Naive thymus-derived CD8-positive, alpha-beta T cell (primary cell): ENCODE data around the gene HSPB6. TPM values are rescaled to one million over a fixed set of nuclear protein-coding genes. Genes with fewer than 3 reads are reported as not detected.
A peak's percentile ranks its signal among the peaks of the same experiment; 100 is the strongest.

Source experiments
- ATAC-seq, 2 donors: fragments of 150-1000 bp; cut with Tn5 transposase in 1 of 2; sonication (Bioruptor Pico), chemical (Tn5 transposase) in 1 of 2; 1 replicate in 1 of 2; 2 replicates in 1 of 2; pipeline ENCODE4 v1.10.0; 2021; ENCODE audit warnings: mild to moderate bottlenecking in 2 of 2, moderate library complexity in 2 of 2
- POLR2A ChIA-PET: fragments of 350-600 bp; sonication (Branson Sonifier 250); formaldehyde crosslinking; loops from one replicate; lab custom pipeline; 2021; ENCODE audit warnings: antibody characterized with exemption; lab: Charles Lee
- DNase-seq, 10 donors: peaks; one replicate each; pipeline versions ENCODE4 v3.0.0 to v3.0.0-alpha.2; 2020 to 2022
- H3K27ac Mint-ChIP-seq, 10 donors: one replicate each; pipeline ENCODE4 v1.8.0; 2020 to 2022; ENCODE audit warnings: mild to moderate bottlenecking in 10 of 10, mixed read lengths in 10 of 10, moderate library complexity in 4 of 10, inconsistent platforms in 1 of 10
- H3K27me3 Mint-ChIP-seq, 5 donors: one replicate each; pipeline ENCODE4 v1.8.0; 2021 to 2022; ENCODE audit warnings: mixed read lengths in 5 of 5
- H3K36me3 Mint-ChIP-seq, 3 donors: one replicate each; pipeline ENCODE4 v1.8.0; 2020 to 2022; ENCODE audit warnings: mixed read lengths in 3 of 3, mild to moderate bottlenecking in 2 of 3, inconsistent platforms in 1 of 3
- H3K4me1 Mint-ChIP-seq, 4 donors: one replicate each; pipeline ENCODE4 v1.8.0; 2021 to 2022; ENCODE audit warnings: mixed read lengths in 4 of 4
- H3K4me3 Mint-ChIP-seq, 10 donors: one replicate each; pipeline ENCODE4 v1.8.0; 2020 to 2022; ENCODE audit warnings: mild to moderate bottlenecking in 10 of 10, mixed read lengths in 10 of 10, moderate library complexity in 6 of 10, inconsistent platforms in 1 of 10
- H3K9me3 Mint-ChIP-seq, 9 donors: one replicate each; pipeline ENCODE4 v1.8.0; 2020 to 2022; ENCODE audit warnings: mixed read lengths in 9 of 9, mild to moderate bottlenecking in 3 of 9, inconsistent platforms in 1 of 9, moderate library complexity in 1 of 9
- polyA plus RNA-seq, 3 donors: library from polyadenylated mRNA; unstranded; fragments of 300-500 nt; fragmentation: Illumina TruSeq; gene quantifications; one replicate each; pipeline ENCODE4 v1.2.3, GENCODE V29; 2021
- total RNA-seq, 8 experiments: library from RNA in 2 of 8; stranded (reverse) in 2 of 8; gene quantifications; one replicate each; pipeline ENCODE4 v1.2.3 and lab custom pipeline; 2021 to 2026

HSPB6 gene
- total and polyA plus RNA-seq, 5 experiments from 2014 or later = not detected

DNA sequence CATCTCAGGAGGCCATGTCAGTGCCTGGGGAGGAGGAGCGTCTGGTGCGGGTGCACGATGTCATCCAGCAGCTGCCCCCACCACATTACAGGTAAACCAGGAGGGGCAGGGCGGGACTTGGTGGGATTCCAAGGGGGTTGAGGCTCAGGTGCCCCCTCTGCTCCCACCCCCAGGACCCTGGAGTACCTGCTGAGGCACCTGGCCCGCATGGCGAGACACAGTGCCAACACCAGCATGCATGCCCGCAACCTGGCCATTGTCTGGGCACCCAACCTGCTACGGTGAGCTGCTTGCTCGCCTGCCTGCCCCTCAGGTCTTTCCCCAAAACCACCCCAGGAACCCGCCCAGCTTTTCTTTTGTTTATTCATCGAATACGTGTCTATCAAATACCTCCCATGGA, 25.8 kb upstream of the HSPB6 start:
- POLR2A ChIA-PET = no interaction called here
- H3K4me1 Mint-ChIP-seq = peaks cover 0 to 4% (median 0%) of the 10 kb centered on the region in 4 donors
- no peaks in the 10 kb centered on the region for H3K27me3 Mint-ChIP-seq
- DNase-seq = no peak
- no peak overlapping the region for H3K4me3 Mint-ChIP-seq
- no peak for ATAC-seq
- H3K27ac Mint-ChIP-seq = no peak overlapping the region
- no peaks in the 10 kb centered on the region for H3K9me3 Mint-ChIP-seq
- H3K36me3 Mint-ChIP-seq = peaks cover 0 to 2% (median 2%) of the 10 kb centered on the region in 3 donors

GRCh38 chr19:35781650-35782049, 24.8 kb upstream of the HSPB6 start:
- H3K27me3 Mint-ChIP-seq = no peaks in the 10 kb centered on the region
- DNase-seq (no peak), ATAC-seq (no peak)
- peak overlapping the region in 1 of 10 donors; percentile 37 for H3K27ac Mint-ChIP-seq
- no peak overlapping the region for H3K4me3 Mint-ChIP-seq
- POLR2A ChIA-PET = no interaction called here
- no peaks in the 10 kb centered on the region for H3K9me3 Mint-ChIP-seq
- H3K4me1 Mint-ChIP-seq = peaks cover 4 to 8% (median 5%) of the 10 kb centered on the region in 4 donors
- peaks cover 0 to 2% (median 2%) of the 10 kb centered on the region in 3 donors for H3K36me3 Mint-ChIP-seq

- H3K27ac Mint-ChIP-seq = no peak overlapping the region
- ATAC-seq (no peak), DNase-seq (no peak)
- no peaks in the 10 kb centered on the region for H3K9me3 Mint-ChIP-seq
- H3K27me3 Mint-ChIP-seq = no peaks in the 10 kb centered on the region
- peaks cover 0 to 2% (median 2%) of the 10 kb centered on the region in 3 donors for H3K36me3 Mint-ChIP-seq
- no peak overlapping the region for H3K4me3 Mint-ChIP-seq
- peaks cover 6 to 14% (median 10%) of the 10 kb centered on the region in 4 donors for H3K4me1 Mint-ChIP-seq
- POLR2A ChIA-PET = interaction anchor here (0.6 kb wide), 1 partner anchor 107 kb away, joined by 5 read pairs; no protein-coding TSS in a partner anchor
Observed at GRCh38 chr19:35780717-35781116, 23.9 kb upstream of the HSPB6 start.

DNA sequence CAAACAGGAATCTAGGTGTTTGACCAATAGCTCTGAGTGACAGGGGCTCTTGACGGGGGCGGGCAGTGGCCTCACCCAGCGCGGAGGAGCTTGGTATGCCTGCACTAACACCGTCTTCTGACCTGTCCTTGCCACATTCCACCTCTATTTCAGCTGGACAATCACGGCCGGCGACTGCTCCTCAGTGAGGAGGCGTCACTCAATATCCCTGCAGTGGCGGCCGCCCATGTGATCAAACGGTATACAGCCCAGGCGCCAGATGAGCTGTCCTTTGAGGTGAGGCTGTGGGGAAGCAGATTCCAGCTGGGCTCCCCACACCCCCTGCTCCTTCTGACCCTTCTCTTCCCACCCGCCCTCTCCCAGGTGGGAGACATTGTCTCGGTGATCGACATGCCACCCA, 23.2 kb upstream of the HSPB6 start:
- POLR2A ChIA-PET = interaction anchor here (0.6 kb wide), 1 partner anchor 106 kb away, joined by 5 read pairs; no protein-coding TSS in a partner anchor
- H3K27me3 Mint-ChIP-seq = no peaks in the 10 kb centered on the region
- DNase-seq = no peak
- H3K27ac Mint-ChIP-seq = no peak overlapping the region
- peaks cover 8 to 14% (median 11%) of the 10 kb centered on the region in 4 donors for H3K4me1 Mint-ChIP-seq
- peak overlapping the region in 1 of 10 donors; percentile 34 for H3K4me3 Mint-ChIP-seq
- no peaks in the 10 kb centered on the region for H3K9me3 Mint-ChIP-seq
- H3K36me3 Mint-ChIP-seq = peaks cover 0 to 2% (median 2%) of the 10 kb centered on the region in 3 donors
- no peak for ATAC-seq

- peaks cover 8 to 23% (median 18%) of the 10 kb centered on the region in 4 donors for H3K4me1 Mint-ChIP-seq
- no peaks in the 10 kb centered on the region for H3K9me3 Mint-ChIP-seq
- peak overlapping the region in 1 of 10 donors; percentile 4 for H3K4me3 Mint-ChIP-seq
- H3K27ac Mint-ChIP-seq = no peak overlapping the region
- POLR2A ChIA-PET = no interaction called here
- DNase-seq = no peak
- H3K27me3 Mint-ChIP-seq = no peaks in the 10 kb centered on the region
- no peak for ATAC-seq
- peaks cover 0 to 2% (median 2%) of the 10 kb centered on the region in 3 donors for H3K36me3 Mint-ChIP-seq
Observed at GRCh38 chr19:35779033-35779432, 22.2 kb upstream of the HSPB6 start.

GRCh38 chr19:35777961-35778360, 21.1 kb upstream of the HSPB6 start:
- Mint-ChIP-seq H3K36me3 (peaks cover 0 to 2% (median 2%) of the 10 kb centered on the region in 3 donors), H3K27me3 (no peaks in the 10 kb centered on the region), H3K4me3 (peak overlapping the region in 4 of 10 donors; percentile 26 to 73 (median 46)), H3K4me1 (peaks cover 8 to 23% (median 18%) of the 10 kb centered on the region in 4 donors), H3K9me3 (no peaks in the 10 kb centered on the region), H3K27ac (no peak overlapping the region)
- POLR2A ChIA-PET = no interaction called here
- ATAC-seq (no peak), DNase-seq (no peak)

GRCh38 chr19:35777086-35777841, 20.4 kb upstream of the HSPB6 start:
- H3K4me1 Mint-ChIP-seq = peaks cover 8 to 23% (median 18%) of the 10 kb centered on the region in 4 donors
- H3K27ac Mint-ChIP-seq = peak overlapping the region in 3 of 10 donors; percentile 5 to 52 (median 18)
- no peaks in the 10 kb centered on the region for H3K27me3 Mint-ChIP-seq
- H3K36me3 Mint-ChIP-seq = peaks cover 0 to 2% (median 2%) of the 10 kb centered on the region in 3 donors
- POLR2A ChIA-PET = interaction anchor here (0.6 to 1.0 kb wide), 3 partner anchors 15 to 84 kb away, joined by 3 to 5 read pairs (median 5); partner anchors contain the start of gene IGFLR1
- no peaks in the 10 kb centered on the region for H3K9me3 Mint-ChIP-seq
- DNase-seq (no peak), ATAC-seq (no peak)
- peak overlapping the region; percentile 26 to 88 (median 71) for H3K4me3 Mint-ChIP-seq

DNA sequence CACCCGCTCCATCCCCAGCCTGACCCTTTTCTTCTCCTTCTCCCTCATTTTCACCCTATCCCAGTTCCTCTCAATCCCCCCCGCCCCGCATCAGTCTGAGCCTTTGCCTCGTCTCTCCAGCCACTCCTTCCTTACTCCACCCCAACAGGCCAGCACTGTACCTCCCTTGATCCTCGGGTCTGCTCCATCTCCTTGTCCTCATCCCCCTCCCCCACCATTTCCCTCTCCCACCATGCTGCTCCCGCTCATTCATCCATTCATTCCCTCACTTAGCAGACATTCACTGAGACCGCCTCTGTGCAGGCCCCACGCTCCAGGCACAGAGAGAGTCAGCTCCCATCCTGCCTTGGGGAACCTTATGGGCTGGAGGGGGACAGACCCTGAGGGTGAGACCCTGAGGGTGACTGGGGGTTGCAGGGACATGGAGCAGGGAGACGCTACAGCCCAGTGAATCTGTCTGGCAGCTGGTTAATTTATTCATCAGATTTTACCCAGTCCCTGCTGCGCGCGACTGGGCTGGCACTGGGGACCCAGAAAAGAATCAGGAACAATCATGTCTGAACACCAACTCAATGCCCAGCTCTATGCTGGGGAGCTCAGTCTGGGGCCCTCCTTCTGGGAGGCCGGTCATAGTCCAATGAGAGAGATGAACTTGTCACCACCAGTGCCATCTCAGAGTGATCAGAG, 19.4 kb upstream of the HSPB6 start:
- no peak for DNase-seq
- Mint-ChIP-seq H3K27me3 (no peaks in the 10 kb centered on the region), H3K9me3 (no peaks in the 10 kb centered on the region), H3K36me3 (peaks cover 0 to 2% (median 2%) of the 10 kb centered on the region in 3 donors), H3K4me3 (peak overlapping the region; percentile 64 to 88 (median 76)), H3K4me1 (peaks cover 8 to 23% (median 18%) of the 10 kb centered on the region in 4 donors), H3K27ac (peak overlapping the region in 2 of 10 donors; percentile 29 to 68)
- POLR2A ChIA-PET = interaction anchor here (0.6 to 1.0 kb wide), 3 partner anchors 14 to 83 kb away, joined by 3 to 5 read pairs (median 5); partner anchors contain the start of gene IGFLR1
- no peak for ATAC-seq

DNA sequence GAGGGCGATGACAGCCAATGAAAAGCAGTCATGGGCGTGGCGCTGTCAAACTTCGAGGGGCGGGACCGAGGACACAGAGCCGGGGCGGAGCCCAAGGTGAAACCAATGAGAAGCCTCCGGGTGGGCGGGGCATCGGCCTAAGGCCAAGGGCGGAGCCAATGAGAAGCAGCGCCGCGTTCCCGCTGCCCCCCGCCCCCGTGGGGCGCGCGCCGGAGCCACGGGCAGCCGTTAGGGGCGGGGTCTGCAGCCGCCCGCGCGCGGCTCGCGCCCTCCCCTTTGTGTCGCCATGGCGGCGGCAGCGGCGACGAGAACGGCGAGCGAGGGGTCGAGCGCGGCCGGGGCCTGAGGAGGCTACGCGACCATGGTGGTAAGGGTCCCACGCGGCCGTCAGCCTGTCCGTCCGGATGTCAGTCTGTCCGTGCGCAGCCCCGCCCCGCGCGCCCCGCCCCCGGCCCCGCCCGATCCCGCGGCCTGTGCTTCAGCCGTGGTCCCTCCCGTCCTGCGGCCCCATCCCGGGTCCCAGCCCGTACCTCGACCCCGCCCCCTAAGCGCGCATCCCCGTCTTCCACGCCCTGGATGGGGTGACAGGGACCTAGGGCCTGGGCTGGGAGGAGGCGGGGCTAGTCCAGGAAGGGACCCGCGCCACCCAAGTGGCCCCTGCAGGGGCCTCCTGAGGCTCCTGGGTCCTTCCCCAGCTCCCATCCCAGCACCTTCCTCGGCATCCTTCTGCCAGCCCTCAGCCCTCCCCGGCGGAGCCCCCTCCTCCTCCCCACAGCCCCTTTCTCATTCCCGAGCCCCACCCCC, 18.7 kb upstream of the HSPB6 start, which contains the start of gene ARHGAP33:
TSS of gene ARHGAP33 (plus strand) at position 267 of the 804 bp plus-strand sequence. CDS start at position 362, 95 bp downstream.
- POLR2A ChIA-PET = no interaction called here
- peak; percentile 94 to 98 for ATAC-seq
- Mint-ChIP-seq H3K4me3 (peak within 1 kb of the TSS; percentile 74 to 90 (median 87)), H3K27ac (peak within 1 kb of the TSS in 8 of 10 donors; percentile 10 to 80 (median 70)), H3K36me3 (peaks cover 0 to 2% (median 0%) of the 10 kb centered on the region in 3 donors), H3K9me3 (no peaks in the 10 kb centered on the region), H3K27me3 (no peaks in the 10 kb centered on the region), H3K4me1 (peaks cover 8 to 23% (median 18%) of the 10 kb centered on the region in 4 donors)
- peak; percentile 93 to 99 (median 98) for DNase-seq

- POLR2A ChIA-PET = no interaction called here
- peak overlapping the region in 7 of 10 donors; percentile 10 to 75 (median 65) for H3K27ac Mint-ChIP-seq
- no peaks in the 10 kb centered on the region for H3K27me3 Mint-ChIP-seq
- DNase-seq (no peak), ATAC-seq (no peak)
- H3K36me3 Mint-ChIP-seq = peaks cover 0 to 2% (median 0%) of the 10 kb centered on the region in 3 donors
- peaks cover 8 to 23% (median 18%) of the 10 kb centered on the region in 4 donors for H3K4me1 Mint-ChIP-seq
- H3K9me3 Mint-ChIP-seq = no peaks in the 10 kb centered on the region
- peak overlapping the region; percentile 74 to 90 (median 87) for H3K4me3 Mint-ChIP-seq
Observed at GRCh38 chr19:35775046-35775297, 18.1 kb upstream of the HSPB6 start.

DNA sequence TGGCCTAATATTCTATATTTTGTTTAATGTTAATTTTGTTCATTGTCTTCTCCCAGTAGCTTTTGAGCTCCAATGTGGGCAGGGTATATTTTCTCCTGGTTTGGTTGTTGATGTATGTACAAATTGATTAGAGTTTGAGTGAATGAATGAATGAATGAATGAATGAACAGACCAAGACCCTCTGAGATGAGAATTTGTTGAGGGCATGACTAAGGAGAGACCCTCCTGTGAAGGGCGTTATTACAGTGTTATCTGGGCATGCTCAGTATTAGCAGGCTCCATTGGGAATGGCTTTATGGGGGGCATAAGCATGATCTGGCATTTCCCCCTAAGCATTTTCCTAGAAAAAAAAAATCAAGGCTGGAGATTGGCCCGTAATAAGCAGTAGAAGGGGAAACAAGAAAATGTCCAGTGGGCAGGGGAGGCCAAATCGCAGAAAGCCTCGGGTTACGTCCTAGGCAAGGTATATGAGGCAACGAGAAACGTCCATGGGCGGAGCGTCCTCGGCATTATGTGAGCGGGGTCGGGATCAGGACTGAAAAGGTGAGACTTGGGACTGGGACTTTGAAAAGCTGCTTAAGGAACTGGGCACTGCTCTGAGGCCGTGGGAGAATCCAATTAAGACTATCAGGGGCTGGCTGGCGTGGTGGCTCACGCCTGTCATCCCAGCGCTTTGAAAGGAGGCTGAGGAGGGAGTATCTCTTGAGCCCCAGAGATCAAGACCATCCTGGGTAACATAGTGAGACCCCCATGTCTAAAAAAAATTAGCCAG, 17.6 kb upstream of the HSPB6 start:
- Mint-ChIP-seq H3K27me3 (no peaks in the 10 kb centered on the region), H3K4me3 (peak overlapping the region; percentile 74 to 90 (median 87)), H3K4me1 (peaks cover 6 to 23% (median 18%) of the 10 kb centered on the region in 4 donors), H3K27ac (peak overlapping the region in 4 of 10 donors; percentile 65 to 80 (median 74)), H3K9me3 (no peaks in the 10 kb centered on the region), H3K36me3 (peaks cover 0 to 3% (median 2%) of the 10 kb centered on the region in 3 donors)
- no peak for ATAC-seq
- POLR2A ChIA-PET = no interaction called here
- DNase-seq = no peak
